DOHH2 (cell line): ENCODE data around the gene CA14.
"Not testable (repeated sequence)": the region's sequence is repeated elsewhere in the genome, so short reads cannot be mapped to it uniquely, and the experiment has no call there.

Source experiments
- H3F3A ChIP-seq: fragments of 200-600 bp; sonication (generic), shearing (Covaris generic); 2 replicates; pipeline ENCODE4 v1.6.0; 2016; ENCODE audit warnings: antibody characterized with exemption, mild to moderate bottlenecking; ENCODE audit not compliant: control insufficient read depth, insufficient read depth
- H3K27ac ChIP-seq: fragments of 200-600 bp; sonication (generic); 2 replicates; pipeline ENCODE4 v1.5.1; 2014; ENCODE audit warnings: low read depth, mild to moderate bottlenecking, low read length, moderate library complexity
- H3K27me3 ChIP-seq: fragments of 200-600 bp; sonication (generic); 2 replicates; pipeline ENCODE4 v1.6.1; 2014; ENCODE audit warnings: mild to moderate bottlenecking, low read length, mixed read lengths; ENCODE audit not compliant: control insufficient read depth
- H3K36me3 ChIP-seq: fragments of 200-600 bp; sonication (generic); 2 replicates; pipeline ENCODE4 v1.6.1; 2014; ENCODE audit warnings: mild to moderate bottlenecking, low read length, moderate library complexity, mixed read lengths; ENCODE audit not compliant: control insufficient read depth
- H3K4me1 ChIP-seq: fragments of 200-600 bp; sonication (generic); 2 replicates; pipeline ENCODE4 v1.6.1; 2014; ENCODE audit warnings: mild to moderate bottlenecking, low read length, mixed read lengths; ENCODE audit not compliant: control insufficient read depth
- H3K4me2 ChIP-seq: fragments of 200-600 bp; sonication (generic); 2 replicates; pipeline ENCODE4 v1.6.0; 2014; ENCODE audit warnings: mild to moderate bottlenecking, low read length, moderate library complexity
- H3K4me3 ChIP-seq: fragments of 200-600 bp; sonication (generic); 2 replicates; pipeline ENCODE4 v1.5.1; 2014; ENCODE audit warnings: mild to moderate bottlenecking, low read length, mixed read lengths
- H3K79me2 ChIP-seq: fragments of 200-600 bp; sonication (generic); 2 replicates; pipeline ENCODE4 v1.6.1; 2014; ENCODE audit warnings: mild to moderate bottlenecking, low read length, mixed read lengths; ENCODE audit not compliant: control insufficient read depth
- H3K9me2 ChIP-seq: fragments of 200-600 bp; sonication (generic); replicated peaks from 2 replicates; pipeline ENCODE4 v1.6.1; 2014; ENCODE audit warnings: mild to moderate bottlenecking, low read length, mixed read lengths; ENCODE audit not compliant: control insufficient read depth
- H3K9me3 ChIP-seq: fragments of 200-600 bp; sonication (generic); 2 replicates; pipeline ENCODE4 v1.6.1; 2014; ENCODE audit warnings: antibody characterized with exemption, low read length, mixed read lengths; ENCODE audit not compliant: control insufficient read depth, insufficient read depth
- H4K20me1 ChIP-seq: fragments of 200-600 bp; sonication (generic); 2 replicates; pipeline ENCODE4 v1.6.0; 2014; ENCODE audit warnings: low read depth, mild to moderate bottlenecking, antibody characterized with exemption, low read length, moderate library complexity; ENCODE audit not compliant: control insufficient read depth, insufficient read depth
- CTCF ChIP-seq: fragments of 200-600 bp; sonication (generic); IDR thresholded peaks from one replicate; pipeline ENCODE4 v1.5.1; 2014; ENCODE audit warnings: antibody characterized with exemption, mild to moderate bottlenecking, low read depth, low read length; ENCODE audit not compliant: poor library complexity, severe bottlenecking
- EZH2phosphoT487 ChIP-seq: fragments of 200-600 bp; sonication (generic); IDR thresholded peaks from 2 replicates; pipeline ENCODE4 v1.6.1; 2017; ENCODE audit warnings: borderline replicate concordance, mild to moderate bottlenecking, antibody characterized with exemption, low read length, moderate library complexity, mixed read lengths

The CA14 gene

GRCh38 chr1:150227228-150227627, 30.3 kb upstream of the CA14 start:
- Histone ChIP-seq H3K9me2 (no peaks in the 10 kb centered on the region), H3K4me3 (no peak overlapping the region), H3K27me3 (no peaks in the 10 kb centered on the region), H3K9me3 (no peaks in the 10 kb centered on the region), H3K79me2 (peaks cover 46% of the 10 kb centered on the region), H3K4me1 (peaks cover 14% of the 10 kb centered on the region), H3K27ac (no peak overlapping the region), H3K4me2 (no peak overlapping the region), H3K36me3 (peaks cover 85% of the 10 kb centered on the region), H3F3A (peaks cover 10% of the 10 kb centered on the region), H4K20me1 (0 out of 2 replicates have a peak, but pooled peaks cover 5% of the 10 kb centered on the region)
- TF ChIP-seq CTCF (no peak), EZH2phosphoT487 (no peak)

- H3K9me3 ChIP-seq, H3K27ac ChIP-seq, H4K20me1 ChIP-seq, H3K9me2 ChIP-seq, H3F3A ChIP-seq, H3K4me2 ChIP-seq, H3K27me3 ChIP-seq, H3K4me3 ChIP-seq: not testable (repeated sequence)
- Histone ChIP-seq H3K79me2 (peaks cover 56% of the 10 kb centered on the region), H3K36me3 (peaks cover 89% of the 10 kb centered on the region), H3K4me1 (peaks cover 21% of the 10 kb centered on the region)
Observed at GRCh38 chr1:150228246-150228645, 29.3 kb upstream of the CA14 start.

- H3K4me3 ChIP-seq, result peak overlapping the region; percentile 95
- not testable (repeated sequence) for H3K9me3 ChIP-seq, H3K27ac ChIP-seq, H3K27me3 ChIP-seq, H3F3A ChIP-seq, H3K9me2 ChIP-seq, H4K20me1 ChIP-seq
- peak overlapping the region; percentile 88 for H3K4me2 ChIP-seq
- H3K4me1 ChIP-seq, result peaks cover 24% of the 10 kb centered on the region
- peaks cover 81% of the 10 kb centered on the region for H3K79me2 ChIP-seq
- peaks cover 71% of the 10 kb centered on the region for H3K36me3 ChIP-seq
Observed at GRCh38 chr1:150232921-150233320, 24.7 kb upstream of the CA14 start.

GRCh38 chr1:150233359-150234308, 23.9 kb upstream of the CA14 start:
- Histone ChIP-seq H3K36me3 (peaks cover 65% of the 10 kb centered on the region), H3K4me2 (peak overlapping the region; percentile 88), H3K9me3 (no peaks in the 10 kb centered on the region), H4K20me1 (peaks cover 4% of the 10 kb centered on the region; the same call in 1 of the 2 replicates), H3K79me2 (peaks cover 78% of the 10 kb centered on the region), H3K27ac (peak overlapping the region; percentile 89), H3F3A (peaks cover 7% of the 10 kb centered on the region; the same call in 1 of the 2 replicates), H3K27me3 (no peaks in the 10 kb centered on the region), H3K4me1 (peaks cover 24% of the 10 kb centered on the region), H3K4me3 (peak overlapping the region; percentile 95), H3K9me2 (no peaks in the 10 kb centered on the region)
- TF ChIP-seq CTCF (no peak), EZH2phosphoT487 (no peak)
